NOMO-1 treated with dmso at 0.1 percent for 144 hours (cell line): Measurements from ENCODE around the gene OVCA2.
"Not testable (repeated sequence)": the region's sequence is repeated elsewhere in the genome, so short reads cannot be mapped to it uniquely, and the experiment has no call there.

ENCODE experiments used
- DNase-seq: peaks from one replicate; lab custom pipeline; 2025; ENCODE audit not compliant: unreplicated experiment; lab: John Stamatoyannopoulos, UW

OVCA2 gene

GRCh38 chr17:2013220-2013993 lies 28.4 kb upstream of the OVCA2 start:
- not testable (repeated sequence) for DNase-seq

- DNase-seq: no peak
These were observed 27.9 kb upstream of the OVCA2 start for GRCh38 chr17:2013994-2014317.

- no peak for DNase-seq
These were observed 26.5 kb upstream of the OVCA2 start for GRCh38 chr17:2015314-2015713.

- no peak for DNase-seq
These were observed 25.3 kb upstream of the OVCA2 start for GRCh38 chr17:2016494-2016893.

GRCh38 chr17:2017274-2017941 lies 24.4 kb upstream of the OVCA2 start:
- DNase-seq: no peak

GRCh38 chr17:2018716-2019510 lies 22.9 kb upstream of the OVCA2 start:
- DNase-seq: no peak

GRCh38 chr17:2019723-2020122 lies 22.1 kb upstream of the OVCA2 start:
- no peak for DNase-seq

GRCh38 chr17:2020721-2021120 lies 21.1 kb upstream of the OVCA2 start:
- DNase-seq: no peak

GRCh38 chr17:2022647-2023240 lies 19.1 kb upstream of the OVCA2 start:
- DNase-seq: no peak

GRCh38 chr17:2023256-2023655 lies 18.6 kb upstream of the OVCA2 start:
- no peak for DNase-seq

- no peak for DNase-seq
These were observed 17.9 kb upstream of the OVCA2 start for GRCh38 chr17:2023692-2024571.

GRCh38 chr17:2024572-2025219 lies 17.1 kb upstream of the OVCA2 start:
- no peak for DNase-seq

- DNase-seq: peak; percentile 18
These were observed 16.6 kb upstream of the OVCA2 start, which contains the start of gene RTN4RL1 for GRCh38 chr17:2025220-2025621. Gene RTN4RL1 (minus strand): TSS chr17:2025334. CDS start chr17:2024865, 469 bp downstream.

GRCh38 chr17:2025622-2026309 lies 16.1 kb upstream of the OVCA2 start:
- DNase-seq: no peak

- no peak for DNase-seq
These were observed 14.1 kb upstream of the OVCA2 start for GRCh38 chr17:2027528-2028233.

GRCh38 chr17:2028234-2028614 lies 13.6 kb upstream of the OVCA2 start:
- no peak for DNase-seq

GRCh38 chr17:2028737-2029136 lies 13.1 kb upstream of the OVCA2 start:
- no peak for DNase-seq

- peak; percentile 73 for DNase-seq
These were observed 11.7 kb upstream of the OVCA2 start, which contains the start of gene DPH1 for GRCh38 chr17:2029911-2030778. Gene DPH1 (plus strand): TSS chr17:2030153. CDS start chr17:2030170, 17 bp downstream.
